Activated CD4-positive, CD25-positive, alpha-beta regulatory T cell treated with anti-CD3 and anti-CD28 coated beads, Interleukin-2, amount 50 U/mL, for 72 hours (primary cell): ENCODE data around the gene SGK1.
"Not testable (repeated sequence)": the region's sequence is repeated elsewhere in the genome, so short reads cannot be mapped to it uniquely, and the experiment has no call there.

Experiments used
- DNase-seq: peaks from one replicate; pipeline ENCODE4 v3.0.0; 2021

The SGK1 gene

DNA sequence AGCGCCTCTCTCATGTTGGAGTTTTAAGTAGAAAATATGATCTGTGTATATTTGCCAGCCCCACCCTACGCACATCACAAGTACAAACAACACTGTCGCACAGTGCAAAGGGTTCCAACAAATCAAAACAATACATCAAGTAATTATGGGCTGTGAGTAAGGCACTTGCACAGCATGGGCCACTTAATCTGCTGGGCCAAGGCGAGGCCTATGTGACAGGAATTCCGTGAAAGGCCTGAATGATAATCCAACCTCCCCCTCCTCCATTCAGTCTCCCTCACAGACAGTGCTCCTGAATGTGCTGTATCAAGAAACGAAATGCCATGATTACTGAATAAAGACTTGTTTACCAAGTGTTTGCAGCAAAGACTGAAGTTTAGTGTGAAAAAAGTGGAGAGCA, 135.4 kb downstream of the SGK1 start:
- DNase-seq, result no peak

DNA sequence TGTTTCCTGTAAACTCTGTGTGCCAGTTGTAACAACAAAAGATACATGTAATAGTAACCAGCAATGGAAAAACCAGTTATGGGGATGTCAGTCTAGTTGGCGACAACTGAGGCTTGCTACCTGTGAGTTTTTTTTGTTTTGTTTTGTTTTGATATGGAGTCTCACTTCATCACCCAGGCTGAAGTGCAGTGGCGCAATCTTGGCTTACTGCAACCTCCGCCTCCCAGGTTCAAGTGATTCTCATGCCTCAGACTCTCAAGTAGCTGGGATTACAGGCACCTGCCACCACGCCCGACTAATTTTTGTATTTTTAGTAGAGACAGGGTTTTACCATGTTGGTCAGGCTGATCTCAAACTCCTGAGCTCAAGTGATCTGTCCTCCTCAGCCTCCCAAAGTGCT, 136.2 kb downstream of the SGK1 start:
- DNase-seq, result not testable (repeated sequence)

DNA sequence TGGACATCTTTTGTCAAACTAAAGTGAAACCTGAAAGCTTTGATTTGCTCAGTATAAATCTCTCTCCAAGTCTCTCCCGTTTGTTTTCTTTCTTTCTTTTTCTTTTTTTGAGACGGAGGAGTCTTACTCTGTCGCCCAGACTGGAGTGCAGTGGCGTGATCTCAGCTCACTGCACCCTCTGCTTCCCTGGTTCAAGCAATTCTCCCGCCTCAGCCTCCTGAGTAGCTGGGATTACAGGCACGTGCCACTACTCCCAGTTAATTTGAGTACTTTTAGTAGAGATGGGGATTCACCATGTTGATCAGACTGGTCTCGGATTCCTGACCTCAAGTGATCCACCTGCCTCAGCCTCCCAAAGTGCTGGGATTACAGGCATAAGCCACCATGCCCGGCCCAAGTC, 136.7 kb downstream of the SGK1 start:
- DNase-seq, result not testable (repeated sequence)

DNA sequence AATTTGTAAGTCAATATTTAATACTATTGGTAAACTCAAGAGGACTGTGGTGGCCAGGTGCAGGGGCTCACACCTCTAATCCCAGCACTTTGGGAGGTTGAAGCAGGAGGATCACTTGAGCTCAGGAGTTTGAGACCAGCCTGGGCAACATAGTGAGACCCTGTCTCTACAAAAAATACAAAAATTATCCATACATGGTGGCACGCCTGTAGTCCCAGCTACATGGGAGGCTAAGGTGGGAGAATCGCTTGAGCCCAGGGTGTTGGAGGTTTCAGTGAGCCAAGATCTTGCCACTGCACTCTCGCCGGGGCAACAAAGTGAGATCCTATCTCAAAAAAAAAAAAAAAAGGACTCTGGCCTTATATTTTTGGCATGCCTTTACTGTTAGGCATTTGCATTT, 137.4 kb downstream of the SGK1 start:
- DNase-seq, result not testable (repeated sequence)

DNA sequence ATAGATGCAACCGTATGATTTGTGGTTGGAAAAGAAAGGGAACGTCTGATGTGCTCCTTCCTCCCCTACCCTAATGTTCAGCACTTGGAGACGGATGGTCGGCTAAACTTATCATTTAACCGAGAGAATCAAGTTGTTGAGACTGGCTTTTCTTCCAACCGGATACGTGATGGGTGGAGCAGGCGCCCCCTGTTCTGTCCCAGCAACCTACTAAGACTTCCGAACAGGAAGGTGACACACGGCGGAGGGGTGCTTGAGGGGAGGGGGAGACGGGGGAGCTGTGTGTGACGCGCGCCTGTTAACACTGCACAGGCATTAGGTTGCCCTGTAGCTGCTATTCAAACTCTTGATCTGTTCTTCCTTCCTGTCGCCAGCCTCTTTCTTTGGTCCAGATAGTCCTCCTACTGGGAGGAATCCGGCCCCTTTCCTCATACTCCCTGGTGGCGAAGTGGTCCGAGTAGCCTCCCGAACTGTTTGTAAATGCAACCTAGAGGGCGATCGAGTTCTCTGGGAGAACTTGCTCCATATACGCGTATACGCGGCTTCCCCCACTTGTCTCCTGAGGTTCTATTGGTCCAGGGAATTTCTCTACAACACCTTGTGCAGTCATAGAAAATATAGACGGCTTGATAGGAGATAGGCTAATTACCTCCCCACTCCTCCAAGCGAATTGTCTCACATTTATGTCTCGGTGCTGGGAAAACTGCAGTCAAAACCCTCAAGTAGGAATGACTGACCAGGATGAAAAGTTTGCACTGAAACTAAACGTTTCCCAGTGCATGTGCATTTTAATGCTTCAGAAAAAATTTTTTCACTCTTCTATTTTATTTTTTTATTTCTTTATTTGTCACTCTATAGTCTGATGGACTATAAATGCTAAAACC, 139.5 kb downstream of the SGK1 start:
- DNase-seq, result peak; percentile 66

DNA sequence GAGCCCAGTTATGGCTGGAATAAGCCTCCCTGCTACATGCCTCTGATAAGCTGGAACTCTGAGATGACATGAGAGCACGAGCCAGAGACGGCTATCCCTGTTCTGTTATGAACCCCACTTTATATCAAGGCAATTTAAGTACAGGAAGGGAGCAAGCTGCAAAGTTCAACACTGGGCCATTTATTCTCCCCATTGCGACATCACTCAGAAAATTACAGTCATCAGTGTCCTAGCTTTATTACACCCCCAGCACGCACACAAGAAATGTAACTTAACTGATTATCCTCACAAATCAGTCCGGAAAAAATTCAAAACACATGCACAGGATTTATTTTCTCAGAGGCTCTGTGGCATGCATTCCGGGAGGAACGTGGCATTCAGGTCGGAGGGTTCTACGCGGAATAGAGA, 140.2 kb downstream of the SGK1 start:
- DNase-seq, result no peak

DNA sequence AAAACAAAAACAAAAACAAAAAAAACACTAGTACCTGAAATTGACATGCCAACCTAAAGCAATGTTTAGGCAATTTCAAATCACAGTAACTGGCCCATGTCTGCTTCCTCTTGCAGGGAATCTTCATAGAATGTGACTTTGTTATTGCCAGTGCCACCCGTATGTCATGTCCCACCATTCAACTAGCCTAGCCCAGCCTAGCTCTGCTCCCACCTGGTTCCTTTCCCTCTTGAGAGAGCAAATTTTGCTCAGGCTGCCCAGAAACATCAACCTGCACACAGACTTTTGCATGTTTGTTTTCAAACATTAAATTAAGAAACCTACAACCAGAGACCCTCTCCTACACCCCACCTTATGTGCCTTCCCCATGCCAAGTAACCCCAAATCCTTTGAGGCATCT, 140.7 kb downstream of the SGK1 start:
- DNase-seq, result no peak

DNA sequence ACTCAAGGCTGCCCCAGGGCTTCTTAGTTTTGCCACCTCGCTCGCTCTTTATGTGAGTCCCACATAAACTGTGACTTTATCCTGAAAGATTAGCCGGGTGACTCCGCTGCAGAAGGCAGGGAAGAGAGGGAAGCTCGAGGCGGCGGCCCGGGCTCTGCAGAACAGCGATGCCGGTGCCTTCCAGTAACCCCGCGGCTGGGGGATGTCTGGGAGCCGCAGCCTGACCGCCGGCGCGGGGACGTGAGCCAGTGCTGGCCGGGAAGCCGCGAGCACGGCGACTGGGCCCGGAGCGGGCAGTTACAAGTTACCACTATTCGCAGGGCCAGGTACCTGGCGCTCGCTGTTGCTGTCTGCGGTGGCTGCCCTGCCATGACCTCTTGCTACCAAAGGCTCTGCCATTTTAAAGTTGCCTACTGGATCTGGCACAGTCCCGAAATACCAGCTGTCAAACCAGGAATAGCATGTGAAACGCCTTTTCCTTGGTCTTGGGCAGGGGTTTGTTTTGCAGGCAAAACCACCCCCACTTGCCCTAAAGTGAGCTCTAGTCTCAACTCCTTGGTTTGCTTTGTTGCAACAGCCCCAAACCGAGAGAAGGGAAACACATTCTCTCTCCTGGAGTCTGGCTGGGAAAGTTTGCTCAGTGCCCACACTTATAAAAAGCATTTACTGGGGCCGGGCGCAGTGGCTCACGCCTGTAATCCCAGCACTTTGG, 141.5 kb downstream of the SGK1 start:
- peak; percentile 34 for DNase-seq

DNA sequence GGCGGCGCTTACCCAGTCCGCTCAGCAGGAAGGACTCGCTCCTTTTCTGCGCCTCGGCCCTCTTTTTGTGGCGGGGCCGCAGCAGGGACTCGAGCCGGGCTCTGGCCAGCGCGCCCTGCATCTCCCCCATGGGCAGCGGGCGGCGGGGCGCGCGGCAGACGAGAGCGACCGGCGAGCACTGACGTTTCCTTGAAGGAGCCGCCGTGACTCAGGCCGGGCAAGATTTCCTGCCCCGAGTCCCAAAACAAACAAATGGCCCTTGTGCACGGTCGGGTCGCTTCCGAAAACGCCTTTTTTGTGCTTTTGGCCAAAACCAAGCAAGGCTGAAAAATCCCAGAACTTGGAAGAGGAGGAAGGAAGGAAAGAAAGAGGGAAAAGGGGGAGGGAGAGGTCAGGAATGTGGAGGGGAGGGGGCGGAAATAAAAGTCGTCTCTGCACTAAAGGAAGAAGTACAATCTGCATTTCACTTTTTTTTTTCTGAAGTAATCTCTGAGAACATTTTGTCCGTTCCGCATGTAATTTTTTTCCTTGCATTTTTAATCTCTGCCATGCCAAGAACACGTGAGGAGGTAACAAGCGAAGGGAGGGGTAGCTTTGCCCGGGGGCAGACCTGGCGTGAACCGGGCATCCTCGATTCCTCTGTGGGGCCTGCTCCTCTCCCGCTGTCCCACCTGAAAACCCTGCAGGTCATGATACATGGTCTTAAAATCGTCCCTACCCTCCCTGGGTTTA, 142.2 kb downstream of the SGK1 start:
- DNase-seq, result no peak

DNA sequence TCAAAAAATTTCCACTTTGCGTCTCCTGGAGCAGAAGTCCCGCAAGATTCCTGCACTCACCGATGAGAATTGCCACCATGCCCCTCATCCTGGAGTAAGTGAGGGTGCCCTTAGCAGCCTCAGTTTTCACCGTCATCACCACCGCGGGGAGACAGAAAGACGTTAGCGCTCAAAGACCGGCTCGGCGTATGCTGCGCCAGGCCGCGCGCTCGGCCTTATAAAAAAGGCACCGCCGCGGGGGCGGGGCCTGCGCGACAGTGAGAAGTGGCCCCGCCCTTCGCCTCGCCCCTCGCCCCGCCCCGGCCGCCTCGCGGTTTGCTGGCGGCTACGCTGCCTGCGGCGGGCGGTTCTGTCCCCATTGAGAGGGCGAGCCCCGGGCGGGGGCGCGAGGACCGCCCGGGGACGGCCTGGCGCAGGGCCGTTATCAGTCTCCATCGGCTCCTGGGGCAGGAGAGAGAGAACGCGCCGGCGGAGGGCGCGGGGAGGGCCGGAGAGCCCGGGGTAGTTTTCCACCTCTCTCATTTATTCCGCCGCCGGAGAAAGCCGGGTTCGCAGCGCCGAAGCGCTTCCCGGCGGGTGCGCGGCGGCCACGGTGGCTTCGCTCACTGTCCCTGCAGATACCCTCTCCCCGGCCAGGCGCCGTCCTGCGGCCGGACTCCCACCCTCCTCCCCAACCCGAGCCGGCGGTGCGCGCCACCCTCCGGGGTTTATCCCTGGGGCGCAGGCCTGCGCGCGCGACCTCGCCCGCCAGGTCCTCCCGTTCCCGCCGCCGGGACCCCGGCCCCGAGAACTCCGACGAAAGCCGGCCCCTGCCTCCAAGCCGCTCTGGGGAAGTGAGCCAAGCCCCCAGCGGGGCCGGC, 143.0 kb downstream of the SGK1 start:
- peak; percentile 94 for DNase-seq

DNA sequence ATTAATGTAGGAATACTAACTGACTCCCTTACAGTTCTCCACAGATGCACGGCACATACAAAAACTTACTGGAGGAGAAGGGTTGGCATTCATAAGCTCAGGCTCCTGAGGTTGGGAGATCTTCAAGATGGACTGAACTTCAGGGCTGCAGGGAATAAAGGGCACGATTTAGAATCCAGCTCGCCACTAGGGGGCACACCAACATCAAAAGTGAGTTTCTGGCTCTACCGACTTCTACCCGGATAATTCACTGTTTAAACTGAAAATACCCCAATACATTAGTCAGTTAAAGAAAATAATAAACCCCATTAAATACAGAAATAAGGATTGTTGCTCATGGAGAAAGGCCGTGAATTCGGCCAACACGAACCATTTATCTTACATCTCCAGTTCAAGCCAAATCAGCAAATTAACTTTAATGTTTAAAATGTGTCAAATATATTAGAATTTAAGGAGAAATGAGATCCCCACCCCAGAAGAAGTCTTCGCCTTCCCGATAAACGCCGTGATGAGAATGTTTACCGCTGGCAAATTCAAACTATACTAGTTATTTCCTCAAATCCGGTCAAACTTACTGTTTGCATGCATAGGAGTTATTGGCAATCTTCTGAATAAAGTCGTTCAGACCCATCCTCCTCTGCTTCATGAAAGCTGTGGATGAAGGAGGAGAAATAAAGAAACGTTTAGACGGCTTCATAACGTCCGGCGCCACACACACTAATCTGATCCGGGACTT, 143.8 kb downstream of the SGK1 start:
- peak; percentile 86 for DNase-seq

DNA sequence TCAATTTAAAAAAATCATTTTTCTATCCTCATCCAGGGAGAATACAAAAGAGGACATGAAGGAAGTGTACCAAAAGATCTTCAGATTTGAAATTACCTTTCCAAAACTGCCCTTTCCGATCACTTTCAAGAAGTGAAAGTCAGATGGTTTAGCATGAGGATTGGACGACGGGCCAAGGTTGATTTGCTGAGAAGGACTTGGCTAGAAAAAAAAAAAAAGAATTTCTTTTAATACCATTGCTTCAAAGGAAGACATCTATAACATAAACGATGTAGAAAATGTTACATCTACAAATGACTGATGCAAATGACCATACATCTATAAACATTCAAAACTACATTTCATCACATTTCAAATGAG, 144.6 kb downstream of the SGK1 start:
- DNase-seq, result no peak

DNA sequence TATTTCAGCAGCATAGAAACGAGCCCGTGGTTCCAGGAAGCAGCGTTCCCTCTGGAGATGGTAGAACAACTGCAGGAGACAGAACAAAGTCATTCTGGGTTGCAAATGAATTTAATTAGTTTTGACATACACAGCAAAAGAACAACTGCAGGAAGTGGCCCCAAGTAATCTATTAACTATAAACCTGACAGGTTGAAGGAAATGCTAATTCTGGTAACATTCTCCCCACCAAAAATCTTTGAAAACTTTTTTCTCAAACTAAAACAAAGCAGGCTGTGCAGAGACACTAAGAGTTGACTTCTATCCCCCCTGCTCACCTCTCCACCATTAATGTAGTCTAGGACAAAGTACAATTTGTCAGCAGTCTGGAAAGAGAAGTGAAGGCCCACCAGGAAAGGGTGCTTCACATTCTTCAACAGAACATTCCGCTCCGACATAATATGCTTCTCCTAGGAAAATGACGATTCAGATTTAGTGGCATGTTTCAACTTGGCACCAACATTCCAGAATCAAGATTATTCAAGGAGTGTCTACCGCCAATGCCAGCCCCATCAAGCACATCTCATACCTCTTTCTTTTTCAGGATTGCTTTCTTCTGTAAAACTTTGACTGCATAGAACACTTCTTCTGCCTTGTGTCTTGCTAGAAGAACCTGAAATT, 145.1 kb downstream of the SGK1 start:
- DNase-seq, result no peak

DNA sequence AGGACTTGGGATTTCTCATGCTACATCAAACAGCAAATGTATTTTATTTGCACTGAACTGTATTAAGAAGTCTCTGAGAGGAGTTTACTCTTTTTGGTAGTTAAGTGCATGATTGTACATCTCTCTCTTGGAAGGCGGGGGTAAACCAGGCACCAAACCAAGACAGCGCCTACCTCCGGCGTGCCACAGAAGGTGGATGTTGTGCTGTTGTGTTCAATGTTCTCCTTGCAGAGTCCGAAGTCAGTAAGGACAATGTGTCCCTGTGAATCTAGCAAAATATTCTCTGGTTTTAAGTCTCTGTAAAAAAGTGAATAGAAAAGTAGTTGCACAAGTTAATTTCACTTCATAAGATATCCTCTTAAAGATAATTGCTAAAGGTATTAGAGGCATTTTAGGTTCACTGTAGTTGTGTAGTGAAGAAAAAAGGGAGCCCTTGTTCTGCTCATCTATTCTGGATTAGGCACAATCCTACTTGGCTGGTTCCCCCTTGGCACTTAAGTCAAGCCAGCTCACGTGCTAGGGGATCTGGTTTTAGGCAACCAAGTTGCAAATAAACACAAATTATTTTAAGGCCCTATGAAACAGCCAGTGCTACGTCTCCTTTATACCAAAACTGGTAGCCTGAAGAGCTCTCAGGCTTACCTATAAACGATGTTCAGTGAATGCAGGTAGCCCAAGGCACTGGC, 145.7 kb downstream of the SGK1 start:
- no peak for DNase-seq

DNA sequence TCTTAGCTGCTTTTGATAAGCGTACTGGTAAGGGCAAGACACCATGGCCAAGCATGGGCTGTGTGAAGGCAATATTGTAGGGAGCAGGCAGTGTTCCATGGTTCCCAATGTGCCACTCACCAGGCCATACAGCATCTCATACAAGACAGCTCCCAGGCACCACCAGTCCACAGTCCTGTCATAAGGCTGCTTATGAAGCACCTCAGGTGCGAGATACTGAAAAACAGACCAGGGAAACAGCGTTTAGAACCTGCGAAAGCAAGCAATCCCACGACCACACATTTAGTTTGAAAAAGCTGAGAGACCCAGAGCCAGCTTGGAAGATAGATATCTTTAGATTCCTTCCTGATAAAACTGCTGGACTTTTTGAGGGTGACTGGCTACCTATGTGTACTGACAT, 146.4 kb downstream of the SGK1 start:
- no peak for DNase-seq

DNA sequence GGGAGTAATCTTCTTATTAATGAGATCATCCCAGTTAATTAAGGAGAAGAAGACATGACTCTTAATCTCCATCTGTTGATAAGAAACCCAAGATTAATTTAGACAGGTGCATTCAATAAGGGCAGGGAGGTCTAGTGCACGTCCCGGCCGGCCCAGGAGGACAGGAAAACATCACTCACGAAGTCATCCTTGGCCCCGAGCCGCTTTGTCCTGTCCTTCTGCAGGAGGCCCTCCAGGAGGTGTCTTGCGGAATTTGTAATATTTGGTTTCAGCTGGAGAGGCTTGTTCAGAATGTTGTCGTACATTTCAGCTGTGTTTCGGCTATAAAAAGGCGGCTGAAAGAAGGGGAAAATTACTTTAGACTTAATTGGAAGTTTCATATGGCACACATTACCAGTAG, 147.1 kb downstream of the SGK1 start:
- no peak for DNase-seq

DNA sequence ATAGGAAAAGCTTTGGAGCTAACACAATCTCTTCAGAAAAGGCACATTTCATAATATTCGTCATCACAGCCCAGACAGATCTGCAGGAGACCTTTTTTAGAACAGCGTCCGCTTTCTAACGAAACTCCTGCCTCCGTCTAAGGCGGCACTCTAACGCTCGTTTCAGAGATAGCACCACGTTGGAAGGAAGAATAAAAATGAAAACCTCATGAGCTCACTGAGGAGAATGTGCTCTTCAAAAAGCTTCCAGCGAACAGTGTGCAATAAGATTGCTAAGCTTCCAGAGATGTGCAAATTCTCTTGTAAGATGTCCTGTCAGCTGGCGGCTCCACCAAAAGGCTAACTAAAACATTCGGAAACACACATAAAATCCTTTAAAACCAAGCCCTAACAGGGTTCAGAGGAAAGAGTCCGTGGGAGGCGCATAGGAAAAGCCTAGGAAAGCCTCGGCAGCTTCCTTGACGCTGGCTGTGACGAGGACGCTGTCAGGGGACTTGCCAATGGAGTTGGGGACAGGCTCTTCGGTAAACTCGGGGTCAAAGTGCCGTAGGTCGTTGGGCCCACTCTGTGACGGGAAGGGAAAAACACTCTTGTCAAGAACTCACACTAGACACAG, 147.9 kb downstream of the SGK1 start:
- DNase-seq, result no peak

DNA sequence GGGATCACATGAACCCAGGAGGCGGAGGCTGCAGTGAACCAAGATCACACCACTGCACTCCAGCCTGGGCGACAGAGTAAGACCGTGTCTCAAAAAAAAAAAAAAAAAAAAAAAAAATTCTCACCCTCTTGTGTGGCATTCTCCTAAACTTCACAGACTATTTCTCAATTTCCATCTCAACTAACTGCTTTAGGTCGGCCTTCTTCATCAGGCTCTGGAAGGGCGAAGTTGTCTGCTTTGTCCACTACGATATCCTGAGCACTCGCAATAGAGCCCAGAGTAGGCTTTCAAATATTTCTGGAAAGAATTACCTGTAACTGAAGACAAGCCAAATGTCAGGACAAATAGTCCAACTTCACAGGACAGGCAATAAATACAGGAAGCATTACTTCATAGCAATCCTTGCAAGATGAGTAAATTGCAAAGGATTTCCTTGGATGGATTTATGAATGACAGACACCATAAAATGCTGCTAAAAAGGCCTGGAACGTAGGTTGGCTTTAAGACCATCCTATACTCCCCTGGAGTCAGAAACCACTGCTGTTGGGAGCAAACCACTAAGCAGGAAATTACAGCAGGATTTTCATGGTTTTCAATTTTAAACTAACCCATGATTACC, 149.2 kb downstream of the SGK1 start:
- no peak for DNase-seq

DNA sequence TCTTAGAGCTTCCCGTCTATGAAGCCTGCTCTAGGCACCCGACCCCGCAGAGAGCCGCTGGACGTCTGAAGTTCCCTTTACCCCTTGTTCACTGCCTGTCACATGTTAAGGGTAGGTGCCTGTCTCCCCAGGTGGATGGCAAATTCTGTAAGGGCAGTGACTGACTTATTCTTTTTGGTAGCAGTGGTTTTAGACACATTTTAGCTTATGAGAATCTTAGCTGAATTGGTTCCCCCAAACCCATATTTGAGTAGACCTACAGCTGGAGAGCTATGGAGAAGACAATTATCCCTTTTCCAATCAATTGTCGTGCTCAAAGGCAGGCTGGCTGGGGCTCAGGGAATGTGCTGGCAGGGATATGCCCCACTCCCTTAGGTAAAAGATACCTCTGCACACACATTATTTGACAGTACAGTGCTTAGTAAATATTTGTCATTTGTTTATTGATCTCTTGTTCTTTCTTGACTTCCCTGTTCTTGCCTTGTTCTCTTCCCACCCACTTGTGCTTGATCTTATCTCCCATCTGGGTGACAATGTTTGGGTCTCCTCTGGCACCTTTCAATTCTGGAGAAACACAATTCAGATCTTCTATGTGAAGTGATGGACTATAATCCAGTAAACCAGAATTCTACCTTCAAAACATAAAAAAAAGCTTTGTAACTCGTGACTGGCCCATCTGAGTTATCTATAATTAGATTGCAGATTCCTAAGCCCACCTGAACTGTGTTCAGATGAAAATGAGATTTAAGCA, 151.2 kb downstream of the SGK1 start:
- no peak for DNase-seq
